ENCODE measurements around the gene CYB5D1.

DNA sequence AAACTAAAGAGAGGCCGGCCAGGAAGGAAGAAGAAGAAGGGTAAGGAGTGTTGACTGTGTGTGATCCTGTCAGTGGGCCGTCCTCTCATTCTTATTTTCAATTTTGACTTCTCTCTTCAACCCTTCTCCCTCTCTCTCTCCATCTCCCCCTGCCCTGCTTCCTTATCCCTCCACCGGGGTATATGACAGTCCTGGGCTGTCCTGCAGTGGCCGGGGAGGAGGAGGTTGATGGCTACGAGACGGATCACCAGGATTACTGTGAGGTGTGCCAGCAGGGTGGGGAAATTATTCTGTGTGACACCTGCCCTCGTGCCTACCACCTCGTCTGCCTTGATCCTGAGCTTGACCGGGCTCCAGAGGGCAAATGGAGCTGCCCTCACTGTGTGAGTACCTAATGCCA lies 36.4 kb downstream of the CYB5D1 start:
- TF ChIP-seq, protein P1, sequence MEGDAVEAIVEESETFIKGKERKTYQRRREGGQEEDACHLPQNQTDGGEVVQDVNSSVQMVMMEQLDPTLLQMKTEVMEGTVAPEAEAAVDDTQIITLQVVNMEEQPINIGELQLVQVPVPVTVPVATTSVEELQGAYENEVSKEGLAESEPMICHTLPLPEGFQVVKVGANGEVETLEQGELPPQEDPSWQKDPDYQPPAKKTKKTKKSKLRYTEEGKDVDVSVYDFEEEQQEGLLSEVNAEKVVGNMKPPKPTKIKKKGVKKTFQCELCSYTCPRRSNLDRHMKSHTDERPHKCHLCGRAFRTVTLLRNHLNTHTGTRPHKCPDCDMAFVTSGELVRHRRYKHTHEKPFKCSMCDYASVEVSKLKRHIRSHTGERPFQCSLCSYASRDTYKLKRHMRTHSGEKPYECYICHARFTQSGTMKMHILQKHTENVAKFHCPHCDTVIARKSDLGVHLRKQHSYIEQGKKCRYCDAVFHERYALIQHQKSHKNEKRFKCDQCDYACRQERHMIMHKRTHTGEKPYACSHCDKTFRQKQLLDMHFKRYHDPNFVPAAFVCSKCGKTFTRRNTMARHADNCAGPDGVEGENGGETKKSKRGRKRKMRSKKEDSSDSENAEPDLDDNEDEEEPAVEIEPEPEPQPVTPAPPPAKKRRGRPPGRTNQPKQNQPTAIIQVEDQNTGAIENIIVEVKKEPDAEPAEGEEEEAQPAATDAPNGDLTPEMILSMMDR (IDR thresholded peaks at IDR 0.05; ENCODE audit: insufficient read depth, low read length, poor library complexity, severe bottlenecking) = no peak
- no peak for TF ChIP-seq EZH2phosphoT487 (conservative IDR thresholded peaks at IDR 0.05; ENCODE audit: low read length)
